Measurements from ENCODE around the gene TMEM44.
A peak's percentile ranks its signal among the peaks of the same experiment; 100 is the strongest.
"Not testable (repeated sequence)": the region's sequence is repeated elsewhere in the genome, so short reads cannot be mapped to it uniquely, and the experiment has no call there.

TMEM44 gene

GRCh38 chr3:194617827-194618226 is 15.4 kb downstream of the TMEM44 start:
- DNase-seq (ENCODE audit: low read depth) = no peak
- no peak overlapping the region for H3K4me3 ChIP-seq (ENCODE audit: low read depth, low read length)

- no peak overlapping the region for H3K4me3 ChIP-seq (ENCODE audit: low read depth, low read length)
- DNase-seq (ENCODE audit: low read depth) = no peak
Measured at GRCh38 chr3:194617143-194617671, 16.0 kb downstream of the TMEM44 start.

- no peak overlapping the region for H3K4me3 ChIP-seq (ENCODE audit: low read depth, low read length)
- no peak for DNase-seq (ENCODE audit: low read depth)
Measured at GRCh38 chr3:194615226-194615625, 18.0 kb downstream of the TMEM44 start.

- no peak overlapping the region for H3K4me3 ChIP-seq (ENCODE audit: low read depth, low read length)
- DNase-seq (ENCODE audit: low read depth) = no peak
Measured at GRCh38 chr3:194612221-194612620, 21.0 kb downstream of the TMEM44 start.

GRCh38 chr3:194610689-194611088 is 22.5 kb downstream of the TMEM44 start:
- H3K4me3 ChIP-seq (ENCODE audit: low read depth, low read length) = no peak overlapping the region
- DNase-seq (ENCODE audit: low read depth) = no peak

GRCh38 chr3:194609601-194610000 is 23.6 kb downstream of the TMEM44 start:
- no peak for DNase-seq (ENCODE audit: low read depth)
- H3K4me3 ChIP-seq (ENCODE audit: low read depth, low read length) = no peak overlapping the region

GRCh38 chr3:194608981-194609380 is 24.2 kb downstream of the TMEM44 start:
- H3K4me3 ChIP-seq (ENCODE audit: low read depth, low read length) = no peak overlapping the region
- no peak for DNase-seq (ENCODE audit: low read depth)

GRCh38 chr3:194607592-194608389 is 25.4 kb downstream of the TMEM44 start:
- no peak overlapping the region for H3K4me3 ChIP-seq (ENCODE audit: low read depth, low read length)
- DNase-seq (ENCODE audit: low read depth) = no peak

- no peak overlapping the region for H3K4me3 ChIP-seq (ENCODE audit: low read depth, low read length)
- no peak for DNase-seq (ENCODE audit: low read depth)
Measured at GRCh38 chr3:194606941-194607340, 26.3 kb downstream of the TMEM44 start.

- no peak for DNase-seq (ENCODE audit: low read depth)
Measured at GRCh38 chr3:194606163-194606562, 27.1 kb downstream of the TMEM44 start.

GRCh38 chr3:194605314-194605713 is 27.9 kb downstream of the TMEM44 start:
- not testable (repeated sequence) for DNase-seq (ENCODE audit: low read depth); H3K4me3 ChIP-seq (ENCODE audit: low read depth, low read length)

More at GRCh38 chr3:194606163-194606562, 27.1 kb downstream of the TMEM44 start:
- no peak overlapping the region for H3K4me3 ChIP-seq (ENCODE audit: low read depth, low read length)

GRCh38 chr3:194604837-194605236 is 28.4 kb downstream of the TMEM44 start:
- no peak for DNase-seq (ENCODE audit: low read depth)
- H3K4me3 ChIP-seq (ENCODE audit: low read depth, low read length) = no peak overlapping the region

- DNase-seq (ENCODE audit: low read depth) = no peak
- H3K4me3 ChIP-seq (ENCODE audit: low read depth, low read length) = no peak overlapping the region
Measured at GRCh38 chr3:194604126-194604525, 29.1 kb downstream of the TMEM44 start.

GRCh38 chr3:194602669-194603171 is 30.5 kb downstream of the TMEM44 start:
- no peak for DNase-seq (ENCODE audit: low read depth)
- H3K4me3 ChIP-seq (ENCODE audit: low read depth, low read length) = no peak overlapping the region

GRCh38 chr3:194598771-194599557 is 34.3 kb downstream of the TMEM44 start:
- no peak for DNase-seq (ENCODE audit: low read depth)
- no peak overlapping the region for H3K4me3 ChIP-seq (ENCODE audit: low read depth, low read length)

- H3K4me3 ChIP-seq (ENCODE audit: low read depth, low read length) = no peak overlapping the region
- no peak for DNase-seq (ENCODE audit: low read depth)
Measured at GRCh38 chr3:194596906-194597305, 36.3 kb downstream of the TMEM44 start.

- no peak overlapping the region for H3K4me3 ChIP-seq (ENCODE audit: low read depth, low read length)
- peak; percentile 100 for DNase-seq (ENCODE audit: low read depth)
Measured at GRCh38 chr3:194592798-194593752, 40.1 kb downstream of the TMEM44 start.

- no peak overlapping the region for H3K4me3 ChIP-seq (ENCODE audit: low read depth, low read length)
- DNase-seq (ENCODE audit: low read depth) = no peak
Measured at GRCh38 chr3:194588741-194589140, 44.5 kb downstream of the TMEM44 start.

GRCh38 chr3:194588236-194588635 is 45.0 kb downstream of the TMEM44 start:
- no peak overlapping the region for H3K4me3 ChIP-seq (ENCODE audit: low read depth, low read length)
- no peak for DNase-seq (ENCODE audit: low read depth)
